ENCODE results near the gene HIPK2.

The HIPK2 gene

DNA sequence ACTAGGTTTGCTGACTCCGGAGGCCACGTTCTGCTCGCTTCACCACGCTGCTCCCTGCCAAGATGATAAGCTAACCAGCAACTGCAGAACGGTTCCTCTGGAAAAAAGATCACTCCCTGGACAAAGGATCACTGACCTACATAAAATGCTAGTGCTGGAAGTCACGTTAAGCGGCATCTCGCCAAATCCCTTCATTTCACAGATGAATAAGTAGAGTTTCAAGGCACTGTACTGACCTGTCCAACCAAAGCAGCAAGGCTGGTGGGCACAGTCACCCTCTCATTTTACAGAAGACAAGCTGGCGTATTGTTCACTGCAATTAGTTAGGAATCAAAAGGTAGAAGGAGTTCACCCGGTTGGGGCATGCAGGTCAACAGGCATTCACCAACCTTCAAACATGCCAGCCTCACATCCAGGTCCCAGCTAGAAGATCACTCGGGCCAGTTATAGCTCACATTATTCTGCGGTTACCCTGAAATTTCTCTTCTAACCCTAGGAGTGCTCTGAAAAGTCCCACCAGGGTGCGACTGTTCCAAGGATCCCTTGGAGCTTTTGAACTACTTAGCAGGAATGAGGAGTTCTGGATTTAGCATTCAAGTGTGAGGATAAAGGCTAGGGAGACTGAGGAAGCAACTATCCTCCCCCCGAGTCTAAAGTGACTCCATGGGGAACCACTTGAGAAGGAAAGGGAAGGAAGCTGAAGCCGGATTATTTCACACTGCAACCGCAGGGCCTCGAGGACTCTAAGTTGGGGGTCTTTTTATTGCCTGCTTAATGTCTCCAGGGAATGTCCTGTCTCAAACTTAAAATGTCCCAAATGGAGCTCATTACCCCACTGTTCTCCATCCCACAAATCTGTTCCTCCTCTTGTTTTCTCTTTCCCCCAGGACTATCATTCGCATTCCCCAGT lies 32.8 kb downstream of the HIPK2 start:
- no peak overlapping the region for H3K4me2 ChIP-seq (ENCODE audit: low read length)
- H3K36me3 ChIP-seq (ENCODE audit: control insufficient read depth, insufficient read depth, low read length) = no peaks in the 10 kb centered on the region
- H3K27me3 ChIP-seq (ENCODE audit: control insufficient read depth, insufficient read depth, low read length) = no peaks in the 10 kb centered on the region
- peaks cover 63% of the 10 kb centered on the region for H3K79me2 ChIP-seq
- no peak overlapping the region for H3K9ac ChIP-seq
- H3K4me1 ChIP-seq = peaks cover 27% of the 10 kb centered on the region
- no peak overlapping the region for H3K4me3 ChIP-seq (ENCODE audit: low read depth, low read length)
- H3K27ac ChIP-seq = no peak overlapping the region
- TF ChIP-seq, protein P1, sequence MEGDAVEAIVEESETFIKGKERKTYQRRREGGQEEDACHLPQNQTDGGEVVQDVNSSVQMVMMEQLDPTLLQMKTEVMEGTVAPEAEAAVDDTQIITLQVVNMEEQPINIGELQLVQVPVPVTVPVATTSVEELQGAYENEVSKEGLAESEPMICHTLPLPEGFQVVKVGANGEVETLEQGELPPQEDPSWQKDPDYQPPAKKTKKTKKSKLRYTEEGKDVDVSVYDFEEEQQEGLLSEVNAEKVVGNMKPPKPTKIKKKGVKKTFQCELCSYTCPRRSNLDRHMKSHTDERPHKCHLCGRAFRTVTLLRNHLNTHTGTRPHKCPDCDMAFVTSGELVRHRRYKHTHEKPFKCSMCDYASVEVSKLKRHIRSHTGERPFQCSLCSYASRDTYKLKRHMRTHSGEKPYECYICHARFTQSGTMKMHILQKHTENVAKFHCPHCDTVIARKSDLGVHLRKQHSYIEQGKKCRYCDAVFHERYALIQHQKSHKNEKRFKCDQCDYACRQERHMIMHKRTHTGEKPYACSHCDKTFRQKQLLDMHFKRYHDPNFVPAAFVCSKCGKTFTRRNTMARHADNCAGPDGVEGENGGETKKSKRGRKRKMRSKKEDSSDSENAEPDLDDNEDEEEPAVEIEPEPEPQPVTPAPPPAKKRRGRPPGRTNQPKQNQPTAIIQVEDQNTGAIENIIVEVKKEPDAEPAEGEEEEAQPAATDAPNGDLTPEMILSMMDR (IDR thresholded peaks at IDR 0.05) = no peak
- no peaks in the 10 kb centered on the region for H3K9me3 ChIP-seq (ENCODE audit: control insufficient read depth, low read length)
- H2AFZ ChIP-seq = no peak overlapping the region

DNA sequence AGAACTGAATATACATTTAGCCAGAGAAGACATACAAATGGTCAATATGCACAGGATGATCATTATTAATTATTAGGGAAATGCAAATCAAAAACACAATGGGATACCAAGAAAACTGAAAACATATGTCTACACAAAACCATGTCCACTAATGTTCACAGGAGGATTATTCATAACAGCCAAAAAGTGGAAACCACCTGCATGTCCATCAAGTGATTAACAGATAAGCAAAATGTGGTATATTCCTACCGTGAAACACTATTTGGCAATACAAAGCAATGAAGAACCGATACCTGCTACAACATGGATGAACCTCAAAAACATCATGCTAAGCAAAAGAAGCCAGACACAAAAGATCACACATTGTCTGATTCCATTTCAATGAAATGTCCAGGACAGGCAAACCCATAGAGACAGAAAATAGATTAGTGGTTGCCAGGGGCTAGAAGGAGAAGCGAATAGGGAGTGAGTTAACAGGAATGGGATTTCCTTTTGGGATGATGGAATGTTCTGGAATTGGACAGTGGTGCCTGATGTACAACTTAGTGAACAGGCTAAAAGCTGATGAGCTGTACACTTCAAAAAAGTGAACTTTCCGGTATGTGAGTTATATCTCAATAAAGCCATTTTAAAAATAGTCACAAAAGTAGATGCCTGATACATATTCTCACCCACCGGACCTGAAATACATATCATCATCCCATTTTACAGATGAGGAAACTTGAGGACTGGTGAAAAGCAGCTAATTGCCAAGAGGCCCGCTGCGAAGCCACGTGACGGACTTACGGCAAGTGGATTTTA lies 33.6 kb downstream of the HIPK2 start:
- H3K27ac ChIP-seq = no peak overlapping the region

DNA sequence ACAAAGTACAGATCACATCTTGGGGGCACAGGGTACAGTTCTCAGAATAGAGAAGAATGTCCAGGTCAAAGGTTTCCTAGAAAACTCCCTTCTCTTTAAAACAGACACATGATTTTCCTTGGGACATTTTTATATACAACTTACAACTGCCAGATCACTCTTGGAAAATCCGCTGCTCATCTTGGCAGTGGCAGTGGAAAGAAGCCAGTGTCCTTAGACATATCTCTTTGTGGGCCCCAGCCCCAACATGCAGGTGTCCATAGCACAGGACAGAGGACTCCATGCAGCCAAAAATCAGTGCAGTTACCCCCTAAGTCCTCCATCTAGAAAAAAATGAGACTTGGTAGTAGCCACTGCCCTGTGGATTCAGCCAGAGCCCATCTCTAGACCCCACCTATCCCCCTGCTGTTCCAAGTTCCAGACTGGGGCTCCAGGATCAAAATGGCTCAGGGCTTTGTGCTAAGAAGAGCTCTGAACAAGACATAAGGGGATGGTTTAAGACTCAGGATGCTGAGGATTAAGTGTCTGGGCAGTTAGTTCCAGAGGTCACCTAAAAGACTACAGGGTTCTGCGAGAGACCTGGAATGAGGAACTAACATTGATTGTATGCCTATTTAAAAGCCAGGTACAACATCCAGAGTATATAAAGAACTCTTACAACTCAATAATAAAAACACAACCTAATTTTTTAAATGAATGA lies 34.4 kb downstream of the HIPK2 start:
- no peaks in the 10 kb centered on the region for H3K9me3 ChIP-seq (ENCODE audit: control insufficient read depth, low read length)
- H3K36me3 ChIP-seq (ENCODE audit: control insufficient read depth, insufficient read depth, low read length) = no peaks in the 10 kb centered on the region
- H3K27me3 ChIP-seq (ENCODE audit: control insufficient read depth, insufficient read depth, low read length) = no peaks in the 10 kb centered on the region
- no peak overlapping the region for H3K4me2 ChIP-seq (ENCODE audit: low read length)
- TF ChIP-seq, protein P1 (IDR thresholded peaks at IDR 0.05) = no peak
- H3K4me3 ChIP-seq (ENCODE audit: low read depth, low read length) = no peak overlapping the region
- H3K9ac ChIP-seq = no peak overlapping the region
- H3K27ac ChIP-seq = no peak overlapping the region
- peaks cover 48% of the 10 kb centered on the region for H3K79me2 ChIP-seq
- H2AFZ ChIP-seq = no peak overlapping the region
- H3K4me1 ChIP-seq = peaks cover 34% of the 10 kb centered on the region

More for the DNA sequence above, 33.6 kb downstream of the HIPK2 start:
- H3K4me3 ChIP-seq (ENCODE audit: low read depth, low read length) = no peak overlapping the region
- H3K9me3 ChIP-seq (ENCODE audit: control insufficient read depth, low read length) = no peaks in the 10 kb centered on the region
- H3K79me2 ChIP-seq = peaks cover 55% of the 10 kb centered on the region
- H3K4me1 ChIP-seq = peaks cover 29% of the 10 kb centered on the region
- TF ChIP-seq, protein P1 (IDR thresholded peaks at IDR 0.05) = no peak
- no peaks in the 10 kb centered on the region for H3K36me3 ChIP-seq (ENCODE audit: control insufficient read depth, insufficient read depth, low read length)
- H3K4me2 ChIP-seq (ENCODE audit: low read length) = no peak overlapping the region
- no peaks in the 10 kb centered on the region for H3K27me3 ChIP-seq (ENCODE audit: control insufficient read depth, insufficient read depth, low read length)
- no peak overlapping the region for H2AFZ ChIP-seq
- no peak overlapping the region for H3K9ac ChIP-seq

DNA sequence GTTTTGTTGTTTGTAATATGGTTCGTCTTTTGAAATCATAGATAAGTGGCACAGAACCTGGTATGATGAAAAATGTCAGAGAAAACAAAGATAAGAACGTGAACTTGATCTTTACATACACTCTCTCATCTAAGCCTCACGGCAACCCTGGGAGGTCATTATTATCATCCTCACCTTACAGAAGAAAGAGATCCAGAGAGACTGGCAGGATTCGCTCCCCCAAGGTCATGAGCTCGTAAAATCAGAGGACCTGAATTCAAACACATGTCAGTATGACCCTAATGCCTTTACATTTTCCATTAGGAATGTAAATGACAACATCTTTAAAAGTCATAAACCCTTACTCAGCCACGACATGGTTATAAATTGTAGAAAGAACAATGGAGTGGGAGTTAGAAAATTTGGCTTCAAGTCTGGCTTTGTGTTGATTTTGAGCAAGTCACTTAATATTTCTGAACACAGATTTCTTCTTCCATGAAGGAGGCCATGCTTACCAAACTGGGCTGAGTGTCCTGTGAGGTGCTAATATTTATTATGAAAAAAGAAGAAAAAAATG lies 35.9 kb downstream of the HIPK2 start:
- TF ChIP-seq, protein P1 (IDR thresholded peaks at IDR 0.05) = no peak
- Histone ChIP-seq H2AFZ (no peak overlapping the region), H3K9ac (no peak overlapping the region), H3K9me3 (ENCODE audit: control insufficient read depth, low read length) (no peaks in the 10 kb centered on the region), H3K4me1 (peaks cover 44% of the 10 kb centered on the region), H3K4me3 (ENCODE audit: low read depth, low read length) (no peak overlapping the region), H3K36me3 (ENCODE audit: control insufficient read depth, insufficient read depth, low read length) (no peaks in the 10 kb centered on the region), H3K27ac (no peak overlapping the region), H3K79me2 (peaks cover 35% of the 10 kb centered on the region), H3K4me2 (ENCODE audit: low read length) (no peak overlapping the region), H3K27me3 (ENCODE audit: control insufficient read depth, insufficient read depth, low read length) (no peaks in the 10 kb centered on the region)
